Spleen (tissue), 11 donors: ENCODE data around the gene SRP14. TPM values are rescaled to one million over a fixed set of nuclear protein-coding genes. Genes with fewer than 3 reads are reported as not detected.
A peak's percentile ranks its signal among the peaks of the same experiment; 100 is the strongest.

Source experiments
- DNase-seq: peaks from one replicate; pipeline ENCODE4 v3.0.0-alpha.2; 2020
- H3K27ac ChIP-seq, 8 donors: fragments of 200-600 bp; sonication (generic) in 7 of 8; 1 replicate in 4 of 8; 2 replicates in 4 of 8; pipeline versions ENCODE4 v1.5.0 to v1.8.0; 2016 to 2021; ENCODE audit warnings: inconsistent platforms in 4 of 8, mild to moderate bottlenecking in 4 of 8, moderate library complexity in 1 of 8
- H3K27me3 ChIP-seq, 7 donors: fragments of 200-600 bp; sonication (generic) in 6 of 7; replicated peaks in 1 of 7; 1 replicate in 4 of 7; 2 replicates in 3 of 7; pipeline versions ENCODE4 v1.5.0 to v1.8.0; 2016 to 2021; ENCODE audit warnings: inconsistent platforms in 3 of 7, mild to moderate bottlenecking in 1 of 7
- H3K36me3 ChIP-seq, 6 donors: fragments of 200-600 bp; sonication (generic) in 5 of 6; 1 replicate in 4 of 6; 2 replicates in 2 of 6; pipeline versions ENCODE4 v1.5.0 to v1.8.0; 2016 to 2021; ENCODE audit warnings: inconsistent platforms in 2 of 6
- H3K4me1 ChIP-seq, 6 donors: fragments of 200-600 bp; sonication (generic) in 5 of 6; 1 replicate in 3 of 6; 2 replicates in 3 of 6; pipeline versions ENCODE4 v1.5.0 to v1.8.0; 2016 to 2021; ENCODE audit warnings: inconsistent platforms in 3 of 6
- H3K4me3 ChIP-seq, 8 donors: fragments of 200-600 bp; sonication (generic) in 7 of 8; 1 replicate in 4 of 8; 2 replicates in 4 of 8; pipeline versions ENCODE4 v1.5.0 to v1.8.0; 2016 to 2021; ENCODE audit warnings: inconsistent platforms in 4 of 8, mild to moderate bottlenecking in 4 of 8, moderate library complexity in 2 of 8
- H3K9me3 ChIP-seq, 8 donors: fragments of 200-600 bp; sonication (generic) in 7 of 8; 1 replicate in 4 of 8; 2 replicates in 4 of 8; pipeline versions ENCODE4 v1.5.0 to v1.8.0; 2016 to 2021; ENCODE audit warnings: inconsistent platforms in 4 of 8
- POLR2A ChIP-seq, 3 donors: fragments of 450-650 bp; IDR thresholded peaks; one replicate each; pipeline ENCODE4 v1.5.1; 2017; ENCODE audit warnings: antibody characterized with exemption in 3 of 3, mild to moderate bottlenecking in 1 of 3
- POLR2AphosphoS5 ChIP-seq, 3 donors: sonication (generic); formaldehyde crosslinking; IDR thresholded peaks; one replicate each; pipeline ENCODE4 v1.5.1; 2017; ENCODE audit warnings: antibody characterized with exemption in 3 of 3
- whole genome bisulfite sequencing, 5 donors: extraction: QIAGEN DNeasy Blood & Tissue Kit in 3 of 5; methylation state at CpG; one replicate each; pipeline versions ENCODE4 v1.1.5 to v1.1.7; 2013 to 2018; 5-methylcytosine and 5-hydroxymethylcytosine counted together
- intact Hi-C: fragments of 100-400 bp; cut with DNase I; formaldehyde crosslinking; loops from one replicate; pipeline ENCODE4 v1.15.0; 2023; ENCODE audit warnings: low total_unique reads
- polyA plus RNA-seq, 3 donors: library from polyadenylated mRNA; stranded (reverse); fragments of 200-250 nt; gene quantifications; one replicate each; pipeline ENCODE4 v1.2.1, GENCODE V29; 2013
- total RNA-seq, 7 donors: library from RNA; depleted of rRNA in 3 of 7; stranded (reverse); fragments of >200 nt in 3 of 7; fragmentation: NEBNext Ultra II Directional in 4 of 7; extraction: Animal tissue kit (Norgen Biotek cat#: 25700) in 4 of 7; gene quantifications; one replicate each; pipeline versions ENCODE4 v1.1.0 to v1.2.1, GENCODE V29; 2016 to 2021
- TF ChIP-seq, protein P1 (sequence below), 11 experiments: fragments of 200-600 bp in 7 of 11; fragments of 450-650 bp in 4 of 11; sonication (generic) in 4 of 11; IDR thresholded peaks in 8 of 11; conservative IDR thresholded peaks in 3 of 11; 1 replicate in 7 of 11; 2 replicates in 4 of 11; pipeline versions ENCODE4 v1.4.0 to v1.8.0; 2016 to 2021; ENCODE audit warnings: antibody characterized with exemption in 11 of 11, inconsistent platforms in 4 of 11, mild to moderate bottlenecking in 1 of 11
- donor health status: healthy with polysubstance abuse.
- donor health status: DM: no; HTN: no; CAD: no; lungs with moderate emphysema.
- donor health status: DM: no; HTN: no; CAD: no.
- donor health status: Bipolar disorder and iron deficiency.
- donor health status: healthy.
- donor health status: DM: no; HTN: no; CAD: no.
- donor health status: DM: yes; HTN: yes; CAD: no.

The SRP14 gene
- total and polyA plus RNA-seq, 10 donors, result 109 to 356 (median 185) TPM

GRCh38 chr15:40058476-40059140, 19.6 kb upstream of the SRP14 start:
- H3K27ac ChIP-seq, result no peak overlapping the region
- H3K4me1 ChIP-seq, result peaks cover 19 to 38% (median 27%) of the 10 kb centered on the region in 6 donors
- H3K4me3 ChIP-seq, result no peak overlapping the region
- WGBS, 5 donors, result 62 to 75% (median 69%) methylated on average over 3 of the region's 3 CpGs
- no peak for DNase-seq
- no peaks in the 10 kb centered on the region for H3K9me3 ChIP-seq
- H3K27me3 ChIP-seq, result no peaks in the 10 kb centered on the region
- intact Hi-C loops, result no loop called here
- TF ChIP-seq POLR2A (IDR thresholded peaks at IDR 0.05), result no peak
- TF ChIP-seq, protein P1, sequence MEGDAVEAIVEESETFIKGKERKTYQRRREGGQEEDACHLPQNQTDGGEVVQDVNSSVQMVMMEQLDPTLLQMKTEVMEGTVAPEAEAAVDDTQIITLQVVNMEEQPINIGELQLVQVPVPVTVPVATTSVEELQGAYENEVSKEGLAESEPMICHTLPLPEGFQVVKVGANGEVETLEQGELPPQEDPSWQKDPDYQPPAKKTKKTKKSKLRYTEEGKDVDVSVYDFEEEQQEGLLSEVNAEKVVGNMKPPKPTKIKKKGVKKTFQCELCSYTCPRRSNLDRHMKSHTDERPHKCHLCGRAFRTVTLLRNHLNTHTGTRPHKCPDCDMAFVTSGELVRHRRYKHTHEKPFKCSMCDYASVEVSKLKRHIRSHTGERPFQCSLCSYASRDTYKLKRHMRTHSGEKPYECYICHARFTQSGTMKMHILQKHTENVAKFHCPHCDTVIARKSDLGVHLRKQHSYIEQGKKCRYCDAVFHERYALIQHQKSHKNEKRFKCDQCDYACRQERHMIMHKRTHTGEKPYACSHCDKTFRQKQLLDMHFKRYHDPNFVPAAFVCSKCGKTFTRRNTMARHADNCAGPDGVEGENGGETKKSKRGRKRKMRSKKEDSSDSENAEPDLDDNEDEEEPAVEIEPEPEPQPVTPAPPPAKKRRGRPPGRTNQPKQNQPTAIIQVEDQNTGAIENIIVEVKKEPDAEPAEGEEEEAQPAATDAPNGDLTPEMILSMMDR (IDR thresholded peaks at IDR 0.05 in 8 of 11, conservative IDR thresholded peaks at IDR 0.05 in 3 of 11), result no peak
- peaks cover 0 to 14% (median 0%) of the 10 kb centered on the region in 6 donors for H3K36me3 ChIP-seq

DNA sequence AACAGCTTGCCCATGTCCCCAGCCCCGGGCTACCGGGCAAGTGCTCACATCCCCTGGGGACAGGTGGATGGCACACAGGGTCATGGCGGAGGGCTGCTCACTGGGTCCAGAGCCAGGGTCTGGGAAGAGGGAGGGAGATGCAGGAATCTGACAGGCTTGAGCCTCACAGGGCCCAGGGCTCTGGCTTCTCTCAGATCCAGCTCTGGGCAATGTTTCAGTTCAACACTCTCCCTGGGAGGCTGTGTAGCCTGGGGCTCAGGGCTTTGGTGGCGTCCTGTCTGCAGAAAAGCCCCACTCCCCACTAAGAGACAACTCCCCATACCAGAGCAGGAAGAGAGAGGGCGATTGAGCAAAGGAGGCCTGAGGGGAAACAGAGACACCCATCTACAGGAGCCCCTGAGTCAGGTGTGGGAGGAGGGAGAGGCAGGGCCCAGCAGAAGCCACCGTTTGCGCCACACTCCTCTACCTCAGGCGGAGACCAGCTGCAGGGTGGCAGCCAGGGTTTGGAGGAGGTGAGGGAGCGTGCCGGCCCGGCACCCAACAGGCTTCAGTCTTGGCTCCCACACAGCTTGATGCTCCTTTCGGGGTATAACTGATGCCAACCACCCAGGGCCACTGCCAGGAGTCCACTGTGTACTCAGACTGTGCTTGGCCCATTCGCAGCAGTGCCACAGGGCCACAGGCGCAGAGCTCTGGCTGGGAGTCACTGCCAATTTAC, 16.8 kb upstream of the SRP14 start:
- intact Hi-C loops, result no loop called here
- peak; percentile 75 for DNase-seq
- H3K4me3 ChIP-seq, result no peak overlapping the region
- TF ChIP-seq POLR2AphosphoS5 (IDR thresholded peaks at IDR 0.05) (no peak), POLR2A (IDR thresholded peaks at IDR 0.05) (no peak)
- TF ChIP-seq, protein P1 (IDR thresholded peaks at IDR 0.05 in 8 of 11, conservative IDR thresholded peaks at IDR 0.05 in 3 of 11), result no peak
- H3K27me3 ChIP-seq, result no peaks in the 10 kb centered on the region
- H3K36me3 ChIP-seq, result peaks cover 0 to 14% (median 0%) of the 10 kb centered on the region in 6 donors
- peak overlapping the region in 5 of 8 donors; percentile 26 to 81 (median 77) for H3K27ac ChIP-seq
- 76 to 95% (median 78%) methylated on average over 4 to 14 of the region's 14 CpGs for WGBS, 5 donors
- H3K4me1 ChIP-seq, result peaks cover 24 to 62% (median 37%) of the 10 kb centered on the region in 6 donors
- H3K9me3 ChIP-seq, result no peaks in the 10 kb centered on the region

DNA sequence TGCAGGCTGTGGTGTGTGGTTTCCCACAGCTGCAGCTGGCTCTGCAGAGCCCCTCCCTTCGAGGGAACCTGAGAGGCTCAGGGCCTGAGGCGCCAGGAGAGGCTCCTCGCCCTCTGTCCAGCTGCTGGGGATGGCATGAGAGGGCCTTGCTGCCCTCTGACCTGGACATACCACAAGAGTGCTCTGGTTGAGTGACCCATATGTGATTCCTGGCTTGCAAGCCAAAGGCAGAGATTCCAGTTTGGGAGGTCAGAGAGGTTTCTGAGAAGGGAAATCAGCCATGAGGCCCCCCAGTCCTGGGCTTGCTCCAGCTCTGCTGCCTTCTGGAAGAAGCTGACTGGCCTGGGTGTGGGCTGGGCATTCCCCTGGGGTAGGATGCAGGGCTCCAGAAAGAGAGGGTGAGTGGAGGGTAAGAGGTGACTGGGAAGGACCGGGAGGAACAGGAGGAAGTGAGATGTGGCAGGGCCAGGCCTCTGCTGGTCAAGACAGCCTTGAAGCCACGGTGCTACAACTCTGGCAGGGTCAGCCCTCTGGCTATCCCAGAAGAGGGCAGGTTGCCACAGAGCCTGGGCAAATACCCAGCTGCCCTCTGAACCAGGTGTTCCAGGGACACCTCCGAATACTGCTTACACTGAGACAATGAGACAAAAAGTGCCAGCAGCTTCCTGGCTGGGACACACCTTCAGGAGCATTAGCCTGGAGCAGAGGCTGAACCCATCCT, 16.0 kb upstream of the SRP14 start:
- Histone ChIP-seq H3K4me1 (peaks cover 24 to 64% (median 39%) of the 10 kb centered on the region in 6 donors), H3K27me3 (no peaks in the 10 kb centered on the region), H3K27ac (peak overlapping the region in 7 of 8 donors; percentile 22 to 81 (median 72)), H3K4me3 (no peak overlapping the region), H3K36me3 (peaks cover 0 to 7% (median 0%) of the 10 kb centered on the region in 6 donors), H3K9me3 (no peaks in the 10 kb centered on the region)
- TF ChIP-seq POLR2A (IDR thresholded peaks at IDR 0.05), result no peak
- peak; percentile 65 to 85 (median 71) for TF ChIP-seq POLR2AphosphoS5 (IDR thresholded peaks at IDR 0.05)
- TF ChIP-seq, protein P1 (IDR thresholded peaks at IDR 0.05 in 8 of 11, conservative IDR thresholded peaks at IDR 0.05 in 3 of 11), result no peak
- WGBS, 5 donors, result 23 to 38% (median 31%) methylated on average over 4 to 6 of the region's 6 CpGs
- intact Hi-C loops, result no loop called here
- DNase-seq, result peak; percentile 90

GRCh38 chr15:40054605-40054854, 15.5 kb upstream of the SRP14 start:
- Histone ChIP-seq H3K27ac (peak overlapping the region in 7 of 8 donors; percentile 38 to 81 (median 72)), H3K36me3 (peaks cover 0 to 4% (median 0%) of the 10 kb centered on the region in 6 donors), H3K9me3 (no peaks in the 10 kb centered on the region), H3K4me3 (no peak overlapping the region), H3K4me1 (peaks cover 25 to 69% (median 43%) of the 10 kb centered on the region in 6 donors), H3K27me3 (no peaks in the 10 kb centered on the region)
- no peak for DNase-seq
- no peak for TF ChIP-seq POLR2AphosphoS5 (IDR thresholded peaks at IDR 0.05)
- TF ChIP-seq, protein P1 (IDR thresholded peaks at IDR 0.05 in 8 of 11, conservative IDR thresholded peaks at IDR 0.05 in 3 of 11), result no peak
- TF ChIP-seq POLR2A (IDR thresholded peaks at IDR 0.05), result no peak
- 37 to 84% (median 64%) methylated on average over 3 of the region's 3 CpGs; no CpG with 5 or more reads in 1 of the 5 donors for WGBS, 5 donors
- intact Hi-C loops, result no loop called here
